Heart left ventricle (tissue), 16 donors: ENCODE measurements around the gene AKT2. TPM values are rescaled to one million over a fixed set of nuclear protein-coding genes. Genes with fewer than 3 reads are reported as not detected.
A peak's percentile ranks its signal among the peaks of the same experiment; 100 is the strongest.

Experiments
- ATAC-seq, 4 donors: fragments of 200-7000 bp; cut with Tn5 transposase; one replicate each; pipeline ENCODE4 v1.9.1; 2020 to 2022; ENCODE audit warnings: moderate library complexity in 4 of 4, mild to moderate bottlenecking in 3 of 4, moderate number of reproducible peaks in 1 of 4
- DNase-seq, 5 donors: peaks; one replicate each; pipeline ENCODE4 v3.0.0-alpha.2; 2020
- H3K27ac ChIP-seq, 12 donors: fragments of 200-600 bp; sonication (generic) in 4 of 12; one replicate each; pipeline versions ENCODE4 v1.5.0 to v1.8.0; 2016 to 2022; ENCODE audit warnings: mild to moderate bottlenecking in 2 of 12
- H3K27me3 ChIP-seq, 9 donors: fragments of 200-600 bp; sonication (generic) in 2 of 9; one replicate each; pipeline versions ENCODE4 v1.5.1 to v1.8.0; 2016 to 2022; ENCODE audit warnings: mild to moderate bottlenecking in 3 of 9
- H3K36me3 ChIP-seq, 9 donors: fragments of 200-600 bp; sonication (generic) in 2 of 9; one replicate each; pipeline versions ENCODE4 v1.5.0 to v1.8.0; 2018 to 2022; ENCODE audit warnings: mild to moderate bottlenecking in 2 of 9
- H3K4me1 ChIP-seq, 12 donors: fragments of 200-600 bp; sonication (generic) in 4 of 12; one replicate each; pipeline versions ENCODE4 v1.5.0 to v1.8.0; 2016 to 2022; ENCODE audit warnings: mild to moderate bottlenecking in 3 of 12
- H3K4me3 ChIP-seq, 12 donors: fragments of 200-600 bp; sonication (generic) in 4 of 12; one replicate each; pipeline versions ENCODE4 v1.5.0 to v1.8.0; 2017 to 2022; ENCODE audit warnings: mild to moderate bottlenecking in 9 of 12, moderate library complexity in 4 of 12
- H3K9me3 ChIP-seq, 12 donors: fragments of 200-600 bp; sonication (generic) in 4 of 12; one replicate each; pipeline versions ENCODE4 v1.5.0 to v1.8.0; 2016 to 2022; ENCODE audit warnings: mild to moderate bottlenecking in 1 of 12
- CTCF ChIP-seq, 12 donors: fragments of 200-600 bp; sonication (generic) in 4 of 12; IDR thresholded peaks; one replicate each; pipeline versions ENCODE4 v1.5.0 to v1.8.0; 2018 to 2022; ENCODE audit warnings: antibody characterized with exemption in 12 of 12, mild to moderate bottlenecking in 5 of 12
- POLR2A ChIP-seq, 2 donors: fragments of 450-650 bp; IDR thresholded peaks; one replicate each; pipeline ENCODE4 v1.6.1; 2017; ENCODE audit warnings: antibody characterized with exemption in 2 of 2, mild to moderate bottlenecking in 2 of 2, moderate library complexity in 2 of 2
- WGBS, 4 donors: extraction: QIAGEN DNeasy Blood & Tissue Kit in 2 of 4; methylation state at CpG; one replicate each; pipeline versions ENCODE4 v1.1.5 to v1.1.7; 2013 to 2018; 5-methylcytosine and 5-hydroxymethylcytosine counted together
- intact Hi-C, 10 donors: fragments of 100-400 bp; cut with DNase I; formaldehyde crosslinking; loops; one replicate each; pipeline versions ENCODE4 v1.11.1 to v1.14.2; 2022
- polyA plus RNA-seq, 2 donors: library from polyadenylated mRNA; stranded (reverse); fragments of 200-250 nt; gene quantifications; one replicate each; pipeline ENCODE4 v1.2.3, GENCODE V29; 2013
- total RNA-seq, 9 donors: library from RNA; depleted of rRNA in 2 of 9; stranded (reverse); fragments of >200 nt in 2 of 9; fragmentation: NEBNext Ultra II Directional in 3 of 9; extraction: Animal tissue kit (Norgen Biotek cat#: 25700) in 3 of 9; gene quantifications; one replicate each; pipeline versions ENCODE4 v1.1.0 to v1.2.4, GENCODE V29; 2016 to 2023
- donor health status: ischemic (EF 13 %, LVEDD 7.1; RV severe dilation, severe dysfunction).
- donor health status: healthy with polysubstance abuse.
- donor health status: DM: no; HTN: yes; CAD: no.
- donor health status: DM: no; HTN: no; CAD: no.
- donor health status: ischemic (EF 25% LVEDD 6.9; RV normal size, moderate dysfunction).
- donor health status: ischemic (EF 25% LVEDD 5.7; RV mildly dilated, moderate dysfunction).
- donor health status: healthy.
- donor health status: DM: yes; HTN: yes; CAD: no.
- donor health status: ischemic (EF 35%, LVEDD 5.7; RV mildly dilated, moderate dysfunction).
- donor health status: nonischemic (EF 11% LVEDD 7.7; RV severe dilation, severe dysfunction).
- donor health status: DM: yes; HTN: yes; CAD: no.
- donor health status: PGD.
- donor health status: ischemic (EF 29% LVEDD 5.4; RV normal size, mild dysfunction).
- donor health status: nonischemic (EF 23%, LVEDD 6.1; RV moderate dilation, normal function).

Gene AKT2
- total and polyA plus RNA-seq, 11 donors: 71.0 to 132 (median 112) TPM

GRCh38 chr19:40264314-40265054 is 20.7 kb downstream of the AKT2 start:
- H3K9me3 ChIP-seq: no peaks in the 10 kb centered on the region
- intact Hi-C loops: no loop called here
- H3K27ac ChIP-seq: no peak overlapping the region
- H3K4me3 ChIP-seq: no peak overlapping the region
- H3K27me3 ChIP-seq: no peaks in the 10 kb centered on the region
- peaks cover 0 to 31% (median 23%) of the 10 kb centered on the region in 9 donors for H3K36me3 ChIP-seq
- DNase-seq (peak in 1 of 5 donors; percentile 23), ATAC-seq (no peak)
- 74 to 83% (median 78%) methylated on average over 19 of the region's 19 CpGs for WGBS, 4 donors
- H3K4me1 ChIP-seq: peaks cover 4 to 51% (median 27%) of the 10 kb centered on the region in 12 donors
- TF ChIP-seq CTCF (IDR thresholded peaks at IDR 0.05) (no peak), POLR2A (IDR thresholded peaks at IDR 0.05) (no peak)

- intact Hi-C loops: no loop called here
- 81 to 87% (median 84%) methylated on average over 21 to 24 of the region's 24 CpGs for WGBS, 4 donors
- peak in 1 of 5 donors; percentile 29 for DNase-seq
Measured at GRCh38 chr19:40263440-40264313, 21.5 kb downstream of the AKT2 start.

GRCh38 chr19:40262422-40262821 is 22.7 kb downstream of the AKT2 start:
- no peaks in the 10 kb centered on the region for H3K9me3 ChIP-seq
- H3K4me1 ChIP-seq: peaks cover 0 to 35% (median 14%) of the 10 kb centered on the region in 12 donors
- peak in 1 of 5 donors; percentile 34 for DNase-seq
- no peak for TF ChIP-seq CTCF (IDR thresholded peaks at IDR 0.05)
- TF ChIP-seq POLR2A (IDR thresholded peaks at IDR 0.05): no peak
- intact Hi-C loops: no loop called here
- peaks cover 0 to 31% (median 23%) of the 10 kb centered on the region in 9 donors for H3K36me3 ChIP-seq
- ATAC-seq: no peak
- 89 to 96% (median 95%) methylated on average over 2 to 3 of the region's 3 CpGs for WGBS, 4 donors
- no peak overlapping the region for H3K27ac ChIP-seq
- H3K27me3 ChIP-seq: no peaks in the 10 kb centered on the region
- H3K4me3 ChIP-seq: no peak overlapping the region

More at GRCh38 chr19:40263440-40264313, 21.5 kb downstream of the AKT2 start:
- no peak overlapping the region for H3K4me3 ChIP-seq
- no peak overlapping the region for H3K27ac ChIP-seq
- TF ChIP-seq CTCF (IDR thresholded peaks at IDR 0.05): no peak
- no peak for TF ChIP-seq POLR2A (IDR thresholded peaks at IDR 0.05)
- peaks cover 4 to 47% (median 25%) of the 10 kb centered on the region in 12 donors for H3K4me1 ChIP-seq
- H3K27me3 ChIP-seq: no peaks in the 10 kb centered on the region
- ATAC-seq: no peak
- H3K9me3 ChIP-seq: no peaks in the 10 kb centered on the region
- H3K36me3 ChIP-seq: peaks cover 0 to 31% (median 23%) of the 10 kb centered on the region in 9 donors

GRCh38 chr19:40261631-40262030 is 23.5 kb downstream of the AKT2 start:
- peaks cover 0 to 35% (median 11%) of the 10 kb centered on the region in 12 donors for H3K4me1 ChIP-seq
- intact Hi-C loops: no loop called here

More at GRCh38 chr19:40261631-40262030, 23.5 kb downstream of the AKT2 start:
- Histone ChIP-seq H3K36me3 (peaks cover 0 to 37% (median 29%) of the 10 kb centered on the region in 9 donors), H3K9me3 (no peaks in the 10 kb centered on the region), H3K27me3 (no peaks in the 10 kb centered on the region), H3K4me3 (no peak overlapping the region), H3K27ac (no peak overlapping the region)
- WGBS, 4 donors: 80 to 87% (median 85%) methylated on average over 8 of the region's 8 CpGs
- TF ChIP-seq CTCF (IDR thresholded peaks at IDR 0.05) (no peak), POLR2A (IDR thresholded peaks at IDR 0.05) (no peak)
- no peak for DNase-seq
- no peak for ATAC-seq
